HG02588 (cell line): ENCODE data around the gene PDE4D.

Experiments used
- ATAC-seq: cut with Tn5 transposase; IDR thresholded peaks from one replicate; pipeline ENCODE4 v1.9.1; 2021; ENCODE audit warnings: mild to moderate bottlenecking, moderate library complexity; ENCODE audit not compliant: unreplicated experiment

The PDE4D gene

DNA sequence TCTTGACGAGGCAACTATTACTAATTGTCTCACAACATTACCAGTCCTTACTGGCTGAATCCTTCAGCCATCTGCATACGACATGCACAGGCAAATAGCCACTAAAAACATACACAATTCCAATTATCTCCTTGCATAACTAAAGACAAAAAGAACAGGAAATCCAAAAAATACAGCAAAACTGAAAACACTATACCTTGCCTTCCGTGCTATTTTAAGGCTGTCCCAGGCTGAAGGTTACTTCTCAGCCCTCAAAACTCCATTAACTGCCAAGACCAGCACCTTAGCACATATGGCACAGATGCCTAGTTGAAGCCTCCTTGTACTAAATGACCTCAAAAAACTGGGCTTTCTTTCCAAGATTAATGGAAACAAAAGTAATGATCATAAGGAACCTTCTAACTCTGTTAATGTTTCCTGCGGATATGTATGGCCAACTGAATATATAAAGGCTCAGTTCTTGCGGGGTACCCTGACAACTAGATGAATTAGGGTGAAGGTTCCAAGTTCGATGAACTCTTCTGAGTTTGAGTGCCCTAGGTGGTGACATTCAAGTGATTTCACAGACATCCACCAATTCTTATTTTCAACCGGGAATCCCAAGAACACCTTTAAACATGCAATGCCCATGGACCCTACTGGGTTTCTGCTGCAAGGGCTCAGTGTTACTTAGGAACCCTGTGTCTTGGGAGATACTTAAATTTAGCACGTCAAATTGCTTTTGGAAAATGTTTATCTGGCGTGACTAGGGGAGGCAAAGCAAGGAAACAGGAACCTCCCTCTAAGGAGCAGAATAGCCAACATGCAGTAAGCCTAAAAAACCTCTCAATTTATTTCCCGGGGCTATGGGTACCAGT, 855.4 kb downstream of the PDE4D start:
- ATAC-seq: no peak

DNA sequence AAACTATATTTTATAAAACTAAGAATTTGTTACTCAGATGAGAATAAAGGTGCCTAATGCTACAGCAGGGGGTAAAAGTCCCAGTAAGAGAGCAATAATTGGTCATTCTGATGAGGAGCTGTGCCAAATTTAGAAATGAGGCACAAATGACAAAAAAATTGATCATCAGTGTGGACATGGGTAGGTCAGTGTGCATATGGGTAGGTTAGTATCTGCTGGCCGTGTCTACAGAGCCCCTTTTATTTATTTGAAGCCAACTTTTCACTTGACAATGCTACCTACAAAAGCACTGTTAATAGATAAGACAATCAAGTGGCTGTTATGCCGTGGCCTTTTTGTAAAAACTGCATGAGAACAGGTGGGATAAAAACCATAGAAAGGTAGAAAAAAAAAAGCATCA, 856.1 kb downstream of the PDE4D start:
- ATAC-seq: no peak

DNA sequence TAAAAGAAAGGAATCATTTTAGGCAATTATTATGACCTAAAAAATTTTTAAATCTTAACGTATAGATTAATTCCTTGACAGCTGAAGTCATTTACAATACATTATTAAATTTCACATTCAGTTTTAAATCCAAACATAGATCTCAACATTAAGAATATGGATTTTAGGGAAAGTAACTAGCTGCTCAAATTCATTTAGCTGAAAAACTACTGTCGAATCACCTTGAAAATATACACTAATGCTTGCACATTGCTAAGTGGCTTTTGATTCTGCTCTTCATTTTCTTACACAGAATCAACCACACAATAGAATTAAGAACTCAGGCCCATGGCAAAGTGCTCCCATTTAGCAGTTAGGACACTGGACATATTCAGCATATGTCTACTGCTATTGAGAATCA, 856.5 kb downstream of the PDE4D start:
- ATAC-seq: no peak

DNA sequence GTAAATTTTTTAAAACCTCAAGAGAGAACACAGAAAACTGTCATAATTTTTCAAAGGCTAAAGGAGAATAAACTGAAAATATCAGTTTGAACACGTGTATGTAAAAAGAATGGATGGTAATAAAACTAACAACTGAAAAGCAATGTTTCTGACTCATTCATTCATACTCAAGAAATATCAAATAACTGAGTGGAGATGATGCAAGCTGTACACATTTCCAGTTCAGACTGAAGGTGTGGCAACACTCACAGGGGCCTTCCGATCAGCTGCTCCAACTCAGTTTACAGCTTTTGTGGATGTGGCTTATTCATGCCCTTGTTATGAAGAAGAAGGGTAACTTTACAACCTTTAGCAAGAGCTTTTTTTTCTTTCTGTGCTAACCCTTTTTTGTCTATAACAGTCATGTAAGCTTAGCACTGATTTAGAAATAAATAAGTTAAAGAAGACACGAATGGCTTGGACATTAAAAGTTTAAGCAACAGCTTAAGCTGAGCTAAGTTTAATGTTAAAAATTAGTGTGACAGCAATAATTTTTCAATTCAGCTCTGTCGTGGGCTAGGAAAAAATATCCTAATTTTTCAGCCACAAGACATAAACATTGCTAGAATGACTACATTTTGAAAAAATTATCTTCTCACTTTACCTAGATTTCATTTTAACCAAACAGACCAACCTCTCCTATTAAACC, 857.1 kb downstream of the PDE4D start:
- no peak for ATAC-seq

DNA sequence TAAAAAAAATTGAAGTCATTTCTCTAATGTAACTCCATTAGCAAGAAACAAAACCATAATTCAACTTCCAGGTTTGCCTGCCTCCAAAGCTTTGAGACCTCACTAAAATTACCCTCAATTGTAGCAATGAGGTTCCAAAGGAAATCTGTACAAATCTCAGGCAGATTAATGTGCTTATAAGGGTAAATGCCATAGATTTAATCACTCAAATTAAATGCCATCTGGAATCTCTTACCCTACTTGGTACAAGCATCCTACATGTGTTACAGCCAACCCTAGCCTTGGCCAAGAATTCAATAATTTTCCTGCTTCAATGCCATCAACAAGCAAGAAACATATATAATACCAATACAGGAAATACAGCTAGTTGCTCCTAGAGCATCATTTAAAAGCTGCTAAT, 857.8 kb downstream of the PDE4D start:
- no peak for ATAC-seq

DNA sequence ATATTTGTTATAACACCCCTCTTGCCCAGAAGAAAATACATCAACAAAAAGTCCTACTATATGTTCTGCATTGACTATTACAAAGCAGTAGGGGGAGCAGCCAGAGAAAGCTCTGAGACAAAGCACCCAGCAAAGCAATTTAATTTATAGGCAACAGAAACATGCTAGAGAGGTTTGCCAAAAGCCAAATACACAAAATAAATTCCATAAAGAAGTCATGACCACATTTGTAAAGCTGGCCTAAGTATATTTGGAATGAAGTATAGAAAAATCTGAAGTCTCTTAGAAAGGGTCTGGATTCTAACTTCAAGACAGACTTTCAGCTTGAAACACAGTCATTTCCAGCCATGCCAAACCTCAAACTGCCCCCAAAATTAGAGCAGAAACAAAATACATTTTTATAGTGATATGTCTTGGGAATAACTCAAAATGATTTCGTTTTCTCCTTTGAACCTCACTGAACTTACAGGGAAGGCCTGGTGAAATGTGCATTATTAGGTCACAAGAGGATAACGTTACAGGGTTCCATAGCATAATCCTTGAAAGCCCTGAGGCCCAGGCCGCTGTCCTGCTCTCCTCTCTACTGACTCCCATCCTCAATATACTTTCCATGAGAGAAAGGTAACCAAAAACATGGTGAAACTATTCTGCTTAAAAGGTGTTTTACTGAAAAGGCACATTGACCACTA, 858.9 kb downstream of the PDE4D start:
- no peak for ATAC-seq

DNA sequence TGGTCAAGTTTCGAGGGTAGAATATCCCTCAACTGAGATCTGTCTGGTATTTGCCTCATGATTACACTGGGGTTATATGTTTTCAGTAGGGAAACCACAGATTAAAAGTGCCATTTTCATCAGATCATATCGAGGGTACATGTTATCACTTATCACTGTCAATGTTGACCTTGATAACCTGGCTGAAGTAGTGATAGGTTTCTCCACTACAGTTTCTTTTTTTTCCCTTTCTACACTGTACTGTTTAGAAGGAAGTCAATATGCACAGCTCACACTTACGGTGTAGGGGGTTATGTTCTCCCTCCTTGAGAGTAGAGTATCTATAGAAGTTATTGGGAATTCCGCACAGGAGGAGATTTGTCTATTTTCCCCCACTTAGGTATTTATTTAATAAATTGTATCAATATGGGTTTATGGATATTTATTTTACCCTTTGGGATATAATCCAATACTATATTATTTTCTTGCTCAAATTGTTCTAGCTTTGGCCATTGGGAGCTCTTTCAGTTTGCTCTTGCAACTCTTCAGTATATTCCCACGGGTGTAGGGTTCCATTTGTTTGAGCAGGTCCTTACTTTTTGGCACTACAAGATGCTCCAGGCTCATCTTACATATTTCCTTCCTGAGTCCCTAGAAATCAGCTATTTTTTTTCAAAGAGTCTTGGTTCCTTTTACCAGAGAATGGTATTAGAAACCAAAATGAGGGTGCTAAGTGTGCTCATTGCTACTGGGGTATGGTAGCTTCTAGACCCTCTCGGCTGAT, 866.2 kb downstream of the PDE4D start:
- no peak for ATAC-seq

DNA sequence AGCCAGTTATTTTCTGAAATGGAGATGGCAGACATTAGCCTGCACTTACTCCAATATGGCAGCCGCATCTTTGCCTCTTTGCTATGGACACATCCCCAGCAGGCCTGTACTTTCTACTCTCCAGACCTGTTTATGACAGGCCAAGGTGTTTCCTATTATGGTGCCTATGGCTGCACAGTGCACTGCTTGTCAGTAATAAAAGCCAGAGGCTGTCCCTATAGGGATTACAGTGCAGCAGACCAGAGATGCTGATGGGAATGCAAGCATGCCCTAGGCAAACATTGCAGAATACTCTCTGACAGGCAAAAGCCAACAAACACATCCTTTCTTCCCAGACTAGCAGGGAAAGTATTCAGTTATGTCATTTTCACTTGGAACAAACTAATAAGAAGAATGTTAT, 867.8 kb downstream of the PDE4D start:
- no peak for ATAC-seq

DNA sequence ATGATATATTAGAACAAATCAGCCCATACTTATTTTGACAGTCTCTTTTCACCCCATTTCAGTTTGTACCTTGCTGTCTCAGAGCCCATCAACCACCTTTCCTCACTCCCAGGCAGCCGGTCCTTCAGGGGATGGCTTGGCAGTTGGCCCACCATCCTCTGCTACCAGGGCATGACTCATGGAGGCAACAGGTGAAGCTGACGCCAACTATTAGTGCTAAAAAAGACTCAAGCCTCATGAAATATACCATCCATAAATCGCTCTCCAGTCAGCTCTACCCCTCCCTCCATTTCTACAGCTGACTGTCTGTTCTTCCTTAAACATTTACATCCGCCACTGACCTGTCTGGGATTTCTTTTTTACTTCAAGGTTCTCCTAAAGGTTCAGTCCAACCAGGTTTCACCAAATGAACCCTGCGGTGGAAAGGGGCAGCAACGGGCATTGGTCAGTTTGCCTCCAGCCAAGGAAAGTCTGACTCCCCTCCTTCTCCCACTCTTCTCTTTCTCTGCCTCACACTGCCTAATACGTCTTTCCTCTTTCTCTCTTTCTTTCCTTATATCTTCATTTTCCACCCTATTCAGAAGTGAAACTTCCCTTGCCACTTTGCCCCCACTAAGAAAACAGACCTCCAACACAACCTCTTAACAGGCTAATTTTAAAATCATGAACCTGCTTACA, 871.5 kb downstream of the PDE4D start:
- no peak for ATAC-seq

DNA sequence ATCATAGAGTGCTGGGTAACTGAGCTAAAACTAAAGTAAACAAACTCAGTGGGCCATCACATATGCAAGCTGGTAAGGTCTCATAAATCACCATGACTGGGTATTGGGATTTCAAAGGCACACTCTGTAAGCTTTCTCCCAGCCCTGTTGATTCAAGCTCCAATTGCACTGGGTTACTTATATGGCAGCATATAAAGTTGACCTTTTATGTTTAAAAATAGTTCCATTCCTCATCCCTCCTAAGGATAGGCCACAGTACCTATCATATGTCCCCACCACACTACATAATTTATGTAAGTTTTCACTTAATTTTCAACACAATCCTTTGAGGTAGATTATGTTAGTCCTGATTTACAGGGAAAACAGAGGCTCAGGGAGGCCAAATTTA, 872.2 kb downstream of the PDE4D start:
- no peak for ATAC-seq

DNA sequence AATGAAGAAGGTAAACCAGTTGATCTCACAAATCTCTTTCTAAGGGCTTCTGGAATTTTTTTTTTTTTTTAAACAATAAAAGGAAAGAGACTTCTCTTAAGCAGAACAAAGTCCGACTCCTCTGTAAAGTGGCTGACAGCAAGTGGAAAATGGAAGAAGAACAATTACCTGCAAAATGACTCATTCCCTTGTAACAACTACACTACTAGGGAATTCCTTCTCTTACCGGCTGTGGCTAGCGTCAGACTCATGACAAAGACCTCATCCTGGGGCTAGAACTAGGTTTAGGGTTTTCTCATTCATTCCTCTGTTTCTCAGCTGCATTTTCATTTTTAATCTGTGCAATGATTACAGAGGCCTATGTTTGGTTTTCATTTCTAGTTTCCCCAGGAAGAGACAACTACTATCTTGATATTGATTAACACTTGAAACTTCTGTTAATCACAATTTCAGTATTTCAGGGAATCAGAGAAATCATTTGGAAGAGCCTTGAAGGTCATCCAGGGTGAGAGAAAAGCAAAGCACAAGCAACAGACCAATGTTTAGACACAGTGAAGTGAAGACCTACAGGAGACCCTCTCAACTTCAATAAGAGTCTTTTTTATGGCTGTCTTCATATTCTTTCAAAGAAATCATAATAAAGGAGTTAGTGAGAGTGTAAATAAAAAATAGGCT, 872.8 kb downstream of the PDE4D start:
- ATAC-seq: no peak

DNA sequence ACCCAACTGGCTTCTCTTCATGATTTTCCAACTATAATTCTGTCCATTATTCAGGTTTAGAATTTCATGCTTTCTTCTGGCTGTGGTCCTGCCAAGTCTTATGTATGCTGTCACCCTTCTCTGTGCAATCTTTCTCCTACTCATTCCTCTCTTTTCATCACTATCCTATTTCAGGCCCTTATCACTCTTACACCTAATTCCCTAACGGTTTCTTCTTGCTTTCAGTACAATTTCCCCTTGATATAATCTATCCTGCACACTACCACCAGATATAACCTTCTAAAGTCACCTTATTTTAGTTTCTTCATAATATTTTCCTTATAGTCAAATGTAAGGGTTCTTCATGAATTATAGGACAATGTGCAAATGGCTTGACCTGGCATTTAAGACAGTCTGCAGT, 874.4 kb downstream of the PDE4D start:
- no peak for ATAC-seq

DNA sequence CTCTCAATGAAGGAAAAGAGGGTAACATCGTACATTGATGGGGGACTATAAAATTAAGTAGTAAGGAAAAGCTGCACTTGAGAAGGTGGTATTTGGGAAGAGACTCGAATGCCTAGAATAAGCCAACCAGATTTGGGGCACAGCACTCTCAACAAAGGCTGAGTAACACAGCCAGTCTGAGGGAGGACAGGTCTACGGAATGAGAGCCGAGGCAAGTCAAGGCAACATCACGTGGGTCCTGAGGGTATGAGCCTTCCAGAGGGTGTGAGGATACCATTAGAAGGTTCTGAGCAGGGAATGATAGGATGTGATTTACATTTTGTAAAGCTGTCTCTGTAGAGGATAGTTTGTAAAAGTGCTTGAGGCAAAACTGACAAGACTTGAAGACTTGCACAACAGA, 876.6 kb downstream of the PDE4D start:
- ATAC-seq: no peak

DNA sequence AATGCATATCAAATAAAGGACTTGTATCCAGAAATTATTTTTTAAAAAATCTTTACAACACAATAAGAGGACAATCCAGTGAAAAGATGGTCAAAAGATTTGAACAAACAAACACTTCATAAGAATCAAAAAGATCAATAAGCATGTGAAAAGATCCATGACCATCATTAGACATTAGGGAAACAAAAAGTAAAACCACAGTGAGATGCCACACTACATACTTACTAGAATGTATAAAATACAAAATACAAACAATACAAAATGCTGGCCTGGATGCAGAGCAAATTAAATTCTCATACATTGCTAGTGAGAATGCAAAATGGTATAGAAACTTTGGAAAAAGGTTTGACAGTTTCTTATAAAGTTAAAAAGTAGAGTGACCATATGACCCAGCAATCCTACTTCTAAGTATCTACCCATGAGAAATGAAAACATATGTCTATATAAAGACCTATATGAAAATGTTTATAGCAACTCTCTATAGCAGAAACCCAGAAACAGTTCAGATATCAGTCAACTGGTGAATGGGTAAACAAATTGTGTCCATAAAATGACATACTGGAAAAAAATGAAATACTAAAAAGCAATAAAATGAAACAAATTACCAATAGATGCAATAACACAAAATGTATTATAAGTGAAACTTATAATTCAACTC, 884.6 kb downstream of the PDE4D start:
- ATAC-seq: no peak

DNA sequence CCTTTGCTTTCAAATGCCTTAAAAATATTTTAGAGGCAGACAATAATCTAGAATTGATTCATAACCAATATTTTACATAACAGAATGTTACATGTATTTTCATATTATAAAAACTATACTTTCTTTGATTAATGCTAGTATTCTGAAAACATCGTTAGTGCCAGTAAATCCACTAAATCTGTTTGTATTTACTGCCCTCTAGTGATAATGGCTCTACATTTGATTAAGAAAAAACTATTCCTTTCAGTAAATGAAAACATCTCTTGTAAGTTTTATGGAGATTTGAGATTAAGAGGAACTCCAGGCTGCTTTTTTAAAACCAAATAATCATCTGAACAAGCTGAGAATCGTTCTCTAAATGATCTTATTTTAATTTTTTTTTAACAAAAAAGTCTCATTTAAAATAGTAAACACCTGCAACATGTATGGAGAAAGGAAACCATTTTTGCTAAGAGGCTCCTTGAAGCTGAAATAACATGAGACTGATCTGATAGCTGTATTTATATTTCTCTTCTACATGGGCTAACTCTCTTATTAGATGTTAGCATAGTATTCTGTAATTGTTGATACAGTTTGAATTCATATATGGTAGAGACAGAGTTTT, 886.0 kb downstream of the PDE4D start:
- no peak for ATAC-seq

DNA sequence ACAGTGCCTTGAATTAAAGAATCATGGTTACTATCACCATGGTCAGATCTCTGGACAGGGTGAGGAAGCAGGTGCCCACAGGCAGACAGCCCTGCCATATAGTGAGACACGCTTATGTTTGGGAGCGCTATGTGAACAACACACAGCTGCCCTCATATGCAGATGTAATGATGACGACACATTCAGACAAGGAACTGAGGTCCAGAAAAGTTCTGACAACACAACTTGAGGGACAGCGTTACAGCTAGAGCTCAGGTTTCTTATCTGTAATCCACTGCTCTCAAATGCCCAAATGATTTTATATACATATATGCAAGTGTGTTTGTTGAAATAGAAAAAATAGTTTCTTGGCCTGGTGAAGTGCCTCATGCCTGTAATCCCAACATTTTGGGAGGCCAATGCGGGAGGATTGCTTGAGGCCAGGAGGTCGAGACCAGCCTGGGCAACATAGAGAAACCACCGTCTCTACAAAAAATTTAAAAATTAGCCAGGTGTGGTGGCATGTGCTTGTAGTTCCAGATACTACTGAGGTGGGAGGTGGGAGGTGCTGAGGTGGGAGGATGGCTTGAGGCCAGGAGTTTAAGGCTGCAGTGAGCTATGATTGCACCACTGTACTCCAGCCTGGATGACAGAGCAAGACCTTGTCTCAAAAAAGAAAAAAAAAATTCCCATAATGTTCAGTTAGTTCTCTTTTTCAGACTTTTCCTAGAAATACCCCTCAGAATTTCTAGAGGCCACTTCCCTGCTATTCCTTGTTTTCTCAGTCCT, 887.4 kb downstream of the PDE4D start:
- no peak for ATAC-seq

DNA sequence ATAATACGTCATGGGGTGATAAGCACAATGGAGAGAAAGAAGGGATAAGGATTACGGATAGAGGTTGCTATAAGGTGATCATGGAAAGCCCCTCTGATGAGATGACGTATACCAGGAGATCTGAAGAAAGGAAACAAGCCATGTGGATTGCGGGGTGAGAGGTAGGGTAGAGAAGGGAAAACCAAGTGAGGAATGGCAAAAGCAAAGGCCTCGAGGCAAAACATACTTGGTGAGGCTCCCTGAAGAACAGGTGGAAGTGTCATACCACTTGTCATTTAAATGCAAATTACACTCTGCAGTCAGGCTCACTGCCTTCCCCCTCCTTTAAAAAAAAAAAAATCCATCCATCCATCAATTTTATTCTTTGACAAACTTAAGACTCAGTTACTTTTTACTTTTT, 889.9 kb downstream of the PDE4D start:
- ATAC-seq: no peak

DNA sequence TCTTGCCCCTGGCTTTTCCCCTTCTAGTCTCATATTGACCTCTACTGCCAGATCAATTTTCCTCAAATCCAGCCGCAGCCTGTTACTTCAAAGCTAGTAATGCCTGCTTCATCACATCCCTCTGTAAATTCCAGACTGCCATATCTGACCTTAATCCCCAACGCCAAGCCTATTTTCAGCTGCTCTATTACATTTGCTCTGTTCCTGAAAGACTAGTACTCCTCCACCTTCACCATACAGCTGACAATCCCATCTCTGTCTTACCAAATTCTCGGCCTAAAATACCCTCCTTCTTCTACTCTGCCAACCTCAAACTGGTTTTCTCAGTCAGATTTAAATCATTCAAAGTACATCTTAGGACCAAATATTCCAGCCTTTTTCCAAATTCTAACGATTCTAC, 890.4 kb downstream of the PDE4D start:
- ATAC-seq: no peak
